Breast epithelium (tissue), 4 donors: ENCODE measurements around the gene ING5. TPM values are rescaled to one million over a fixed set of nuclear protein-coding genes. Genes with fewer than 3 reads are reported as not detected.

Experiments
- DNase-seq, 2 donors: peaks; one replicate each; pipeline ENCODE4 v3.0.0-alpha.2; 2019; ENCODE audit warnings: low spot score in 2 of 2
- H3K27ac ChIP-seq, 2 donors: fragments of 200-600 bp; sonication (generic) in 1 of 2; one replicate each; pipeline ENCODE4 v1.5.1; 2016 to 2019; ENCODE audit warnings: mild to moderate bottlenecking in 1 of 2
- H3K27me3 ChIP-seq, 2 donors: fragments of 200-600 bp; sonication (generic) in 1 of 2; one replicate each; pipeline versions ENCODE4 v1.5.1 to v1.6.0; 2017 to 2019; ENCODE audit warnings: control low read depth in 1 of 2, mild to moderate bottlenecking in 1 of 2
- H3K36me3 ChIP-seq: fragments of 200-600 bp; one replicate; pipeline ENCODE4 v1.5.1; 2019
- H3K4me1 ChIP-seq, 2 donors: fragments of 200-600 bp; sonication (generic); one replicate each; pipeline ENCODE4 v1.5.1; 2016 to 2019; ENCODE audit warnings: control low read depth in 1 of 2
- H3K4me3 ChIP-seq, 3 donors: fragments of 200-600 bp; sonication (generic); 1 replicate in 2 of 3; 2 replicates in 1 of 3; pipeline ENCODE4 v1.5.1; 2016 to 2019; ENCODE audit warnings: mild to moderate bottlenecking in 3 of 3, moderate library complexity in 2 of 3
- H3K9me3 ChIP-seq, 2 donors: fragments of 200-600 bp; sonication (generic) in 1 of 2; one replicate each; pipeline ENCODE4 v1.5.1; 2016 to 2019; ENCODE audit warnings: control low read depth in 1 of 2
- POLR2A ChIP-seq: fragments of 450-650 bp; IDR thresholded peaks from one replicate; pipeline ENCODE4 v1.6.1; 2016; ENCODE audit warnings: antibody characterized with exemption, mild to moderate bottlenecking, moderate library complexity
- POLR2AphosphoS5 ChIP-seq, 3 donors: sonication (generic); formaldehyde crosslinking; IDR thresholded peaks; one replicate each; pipeline ENCODE4 v1.6.1; 2017; ENCODE audit warnings: antibody characterized with exemption in 3 of 3
- intact Hi-C: fragments of 100-400 bp; cut with DNase I; formaldehyde crosslinking; loops from one replicate; pipeline ENCODE4 v1.15.1; 2023; ENCODE audit warnings: low total_unique reads
- total RNA-seq, 3 donors: library from RNA; depleted of rRNA; stranded (reverse); fragments of >200 nt; gene quantifications; one replicate each; pipeline ENCODE4 v1.1.0, GENCODE V29; 2016
- TF ChIP-seq, protein P1 (sequence below), 3 donors: fragments of 450-650 bp; IDR thresholded peaks; one replicate each; pipeline ENCODE4 v1.5.1; 2016 to 2017; ENCODE audit warnings: antibody characterized with exemption in 3 of 3, mild to moderate bottlenecking in 3 of 3, moderate library complexity in 3 of 3

The ING5 gene
- total RNA-seq, 3 donors from 2014 or later = 29.6 to 49.0 (median 45.6) TPM

DNA sequence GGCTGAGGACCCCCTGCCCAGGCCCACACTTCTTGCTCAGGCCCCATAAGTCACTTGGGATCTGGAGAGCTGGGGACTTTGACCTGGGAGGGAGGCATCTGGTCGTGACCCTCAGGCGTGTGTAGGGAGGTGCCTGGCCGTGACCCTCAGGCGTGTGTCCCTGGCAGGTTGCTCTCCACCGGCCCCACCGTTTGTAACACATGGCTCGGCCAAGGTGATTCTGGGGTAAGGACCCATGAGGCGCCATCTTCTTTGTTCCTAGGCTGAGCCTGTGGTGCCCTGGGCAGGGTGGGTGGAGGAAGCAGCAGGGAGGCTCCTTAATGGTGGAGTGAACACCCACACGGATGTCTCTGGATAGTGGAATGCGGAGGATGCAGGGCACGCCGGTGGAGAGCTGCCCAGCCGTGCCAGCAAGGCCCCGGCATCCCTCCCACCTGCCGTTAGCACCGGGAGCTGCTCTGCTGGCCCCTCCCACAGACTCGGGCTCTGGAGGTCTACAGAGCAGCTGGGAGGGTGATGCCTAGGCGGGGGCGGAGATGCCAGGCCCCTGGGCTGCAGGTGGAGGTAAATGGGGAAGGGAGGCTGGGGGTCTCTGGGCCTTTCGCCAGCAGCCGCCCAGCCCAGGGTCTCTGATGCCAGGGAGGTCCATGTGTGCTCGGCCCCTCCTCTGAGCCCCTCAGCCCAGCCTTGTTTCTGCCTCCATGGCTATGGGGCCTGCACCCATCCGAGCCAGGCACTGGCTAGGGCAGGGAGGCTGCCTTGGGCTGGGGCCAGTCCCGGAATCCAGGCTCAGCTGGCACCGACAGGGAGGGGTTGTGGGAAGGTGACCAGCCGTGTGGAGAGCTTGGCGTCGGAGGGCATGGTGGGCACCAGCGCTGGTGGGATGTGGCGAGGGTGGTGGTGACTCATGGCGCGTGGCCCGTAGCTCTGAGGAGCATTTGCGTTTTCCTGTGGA, 73.7 kb downstream of the ING5 start:
- intact Hi-C loops = no loop called here
- H3K27me3 ChIP-seq = peaks cover 0 to 16% of the 10 kb centered on the region in 2 donors
- H3K9me3 ChIP-seq = peaks cover 0 to 3% of the 10 kb centered on the region in 2 donors
- H3K4me3 ChIP-seq = no peak overlapping the region
- TF ChIP-seq POLR2AphosphoS5 (IDR thresholded peaks at IDR 0.05) (no peak), POLR2A (no peak)
- TF ChIP-seq, protein P1, sequence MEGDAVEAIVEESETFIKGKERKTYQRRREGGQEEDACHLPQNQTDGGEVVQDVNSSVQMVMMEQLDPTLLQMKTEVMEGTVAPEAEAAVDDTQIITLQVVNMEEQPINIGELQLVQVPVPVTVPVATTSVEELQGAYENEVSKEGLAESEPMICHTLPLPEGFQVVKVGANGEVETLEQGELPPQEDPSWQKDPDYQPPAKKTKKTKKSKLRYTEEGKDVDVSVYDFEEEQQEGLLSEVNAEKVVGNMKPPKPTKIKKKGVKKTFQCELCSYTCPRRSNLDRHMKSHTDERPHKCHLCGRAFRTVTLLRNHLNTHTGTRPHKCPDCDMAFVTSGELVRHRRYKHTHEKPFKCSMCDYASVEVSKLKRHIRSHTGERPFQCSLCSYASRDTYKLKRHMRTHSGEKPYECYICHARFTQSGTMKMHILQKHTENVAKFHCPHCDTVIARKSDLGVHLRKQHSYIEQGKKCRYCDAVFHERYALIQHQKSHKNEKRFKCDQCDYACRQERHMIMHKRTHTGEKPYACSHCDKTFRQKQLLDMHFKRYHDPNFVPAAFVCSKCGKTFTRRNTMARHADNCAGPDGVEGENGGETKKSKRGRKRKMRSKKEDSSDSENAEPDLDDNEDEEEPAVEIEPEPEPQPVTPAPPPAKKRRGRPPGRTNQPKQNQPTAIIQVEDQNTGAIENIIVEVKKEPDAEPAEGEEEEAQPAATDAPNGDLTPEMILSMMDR (IDR thresholded peaks at IDR 0.05) = no peak
- H3K27ac ChIP-seq = no peak overlapping the region
- H3K4me1 ChIP-seq = no peaks in the 10 kb centered on the region
- peak in 1 of 2 donors; percentile 15 for DNase-seq
- H3K36me3 ChIP-seq = no peaks in the 10 kb centered on the region

DNA sequence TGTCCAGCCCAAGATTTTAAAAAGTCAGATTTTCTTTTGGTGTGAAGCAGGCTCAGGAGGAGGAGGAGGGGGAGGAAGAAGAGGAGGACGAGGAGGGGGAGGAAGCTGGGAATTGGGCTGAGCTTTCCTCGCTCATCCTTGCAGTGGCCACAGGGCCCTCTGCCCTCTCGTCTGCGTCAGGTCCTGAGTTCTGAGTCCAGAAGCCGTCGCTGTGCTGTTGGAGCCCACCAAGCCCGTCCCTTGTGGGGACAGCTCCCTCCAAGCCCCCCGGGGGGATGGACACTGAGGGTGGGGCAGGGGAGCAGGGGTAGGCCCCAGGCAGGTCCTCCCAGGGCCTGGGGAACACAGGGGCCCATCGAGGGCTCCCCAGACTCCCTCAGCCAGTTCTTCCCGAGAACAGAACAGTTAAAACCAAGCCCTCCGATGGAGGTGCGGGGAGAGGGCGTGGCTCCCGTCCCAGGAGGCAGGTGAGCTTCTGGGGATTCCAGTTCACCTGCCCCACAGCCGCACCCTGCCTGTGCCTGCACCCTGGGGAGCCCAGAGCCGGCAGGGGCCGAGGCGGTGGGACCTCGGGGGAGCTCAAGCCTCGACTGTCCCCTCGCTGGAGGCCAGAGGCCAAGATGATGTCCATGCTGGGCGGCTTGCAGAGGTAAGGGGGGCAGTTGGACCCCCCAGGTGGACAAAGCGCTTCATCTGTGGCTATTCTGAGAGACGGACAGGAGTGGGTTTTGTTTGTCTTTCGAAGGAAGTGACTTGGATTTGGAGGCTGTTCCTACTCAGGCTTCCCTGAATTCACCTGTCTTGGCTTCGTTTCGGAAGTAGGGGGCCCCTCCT, 74.7 kb downstream of the ING5 start, which contains the start of gene GAL3ST2:
Gene GAL3ST2, plus strand, starts transcription at position 487 of the 834 bp plus-strand sequence. Its CDS starts 134 bp downstream, at position 621.
- intact Hi-C loops = no loop called here
- DNase-seq = peak in 1 of 2 donors; percentile 4
- TF ChIP-seq POLR2A (no peak), POLR2AphosphoS5 (IDR thresholded peaks at IDR 0.05) (no peak)
- TF ChIP-seq, protein P1 (IDR thresholded peaks at IDR 0.05) = no peak
- Histone ChIP-seq H3K27me3 (peaks cover 0 to 16% of the 10 kb centered on the region in 2 donors), H3K9me3 (peaks cover 3 to 6% of the 10 kb centered on the region in 2 donors), H3K4me1 (no peaks in the 10 kb centered on the region), H3K36me3 (no peaks in the 10 kb centered on the region), H3K4me3 (no peak within 1 kb of the TSS), H3K27ac (peak within 1 kb of the TSS in 1 of 2 donors; percentile 43)

DNA sequence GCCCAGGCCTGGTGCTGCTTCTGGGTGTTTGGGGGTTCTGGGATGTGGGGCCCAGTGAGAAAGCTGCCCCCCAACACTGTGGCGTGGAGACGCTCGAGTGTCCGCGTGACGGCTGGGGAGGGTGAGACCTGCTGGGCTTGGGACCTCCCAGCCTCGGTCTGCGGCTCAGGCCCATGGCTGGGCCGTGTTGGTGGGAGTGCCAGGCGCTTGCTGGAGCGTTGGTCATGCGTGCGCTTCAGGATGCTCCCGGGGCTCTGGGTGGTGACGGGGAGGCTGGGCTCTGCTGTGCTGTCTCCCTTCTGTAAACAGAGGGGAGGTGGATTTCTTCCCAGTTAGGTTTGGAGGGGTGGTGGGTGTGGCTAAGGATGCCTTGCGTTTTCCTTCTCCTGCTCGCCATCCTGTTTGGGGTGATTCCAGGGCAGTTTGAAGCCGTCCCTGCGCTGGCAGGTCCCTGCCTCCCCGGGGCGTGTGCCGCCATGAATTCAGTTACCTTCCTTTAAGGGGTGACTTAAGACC, 75.4 kb downstream of the ING5 start:
- Histone ChIP-seq H3K4me3 (no peak overlapping the region), H3K27ac (no peak overlapping the region), H3K9me3 (peaks cover 3 to 7% of the 10 kb centered on the region in 2 donors), H3K4me1 (no peaks in the 10 kb centered on the region), H3K27me3 (peaks cover 0 to 16% of the 10 kb centered on the region in 2 donors), H3K36me3 (no peaks in the 10 kb centered on the region)
- DNase-seq = peak in 1 of 2 donors; percentile 13
- intact Hi-C loops = no loop called here
- no peak for TF ChIP-seq POLR2AphosphoS5 (IDR thresholded peaks at IDR 0.05)
- TF ChIP-seq, protein P1 (IDR thresholded peaks at IDR 0.05) = no peak
- TF ChIP-seq POLR2A = no peak

DNA sequence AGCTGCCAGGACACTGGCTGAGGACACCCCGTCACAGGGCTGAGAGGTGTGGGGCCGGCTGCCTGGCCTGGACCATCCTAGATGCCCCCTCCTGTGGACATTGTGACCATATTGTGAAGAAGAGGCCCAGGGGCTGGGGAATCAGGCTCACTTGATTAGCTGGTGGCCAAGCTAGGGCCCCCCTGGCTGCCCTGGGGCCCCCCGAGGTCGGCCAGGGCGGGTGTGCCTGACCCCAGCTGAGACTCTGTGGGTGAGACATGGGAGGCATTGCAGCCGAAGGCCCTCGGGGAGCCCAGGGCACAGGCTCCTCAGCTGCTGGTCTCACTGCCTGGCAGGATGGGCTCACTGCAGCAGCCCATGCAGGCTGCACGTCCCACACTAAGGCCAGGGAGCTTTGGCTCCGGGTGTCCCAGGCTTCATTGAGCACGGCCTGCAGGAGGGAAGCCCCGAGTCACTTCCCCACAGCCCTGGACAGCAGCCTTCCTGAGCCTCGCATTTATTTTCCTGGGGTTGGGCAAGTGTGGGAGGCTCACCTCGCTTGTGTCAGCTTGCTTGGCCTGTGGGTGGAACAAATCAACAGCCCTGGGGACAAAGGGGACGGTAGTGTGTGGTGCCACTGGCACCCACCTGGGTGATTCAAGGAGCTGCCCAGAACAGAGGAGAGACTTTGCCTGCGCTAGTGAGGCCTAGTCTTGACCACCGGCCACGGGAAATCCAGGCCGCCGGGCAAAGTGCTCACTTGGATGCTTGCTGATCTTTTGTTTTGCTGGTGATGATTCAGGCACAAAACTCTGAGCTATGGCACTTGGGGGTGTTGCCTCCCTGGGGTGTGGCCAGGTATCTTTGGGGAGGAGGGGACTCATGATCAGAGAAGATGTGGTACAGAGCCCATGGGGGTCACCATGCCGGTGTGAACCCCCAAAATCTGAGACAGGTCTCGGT, 76.1 kb downstream of the ING5 start:
- Histone ChIP-seq H3K27ac (peak overlapping the region in 1 of 2 donors; percentile 43), H3K4me1 (no peaks in the 10 kb centered on the region), H3K9me3 (peaks cover 3 to 7% of the 10 kb centered on the region in 2 donors), H3K4me3 (no peak overlapping the region), H3K27me3 (peaks cover 0 to 16% of the 10 kb centered on the region in 2 donors), H3K36me3 (no peaks in the 10 kb centered on the region)
- peak in 1 of 2 donors; percentile 19 for DNase-seq
- intact Hi-C loops = no loop called here
- TF ChIP-seq, protein P1 (IDR thresholded peaks at IDR 0.05) = no peak

Other genes with a start within 250 kb of the ING5 start
- 100 to 1,000 TPM; 102 to 139 (median 126) TPM for gene STK25, start 193.5 kb upstream of the ING5 start, total RNA-seq
- gene BOK, start 143.3 kb upstream of the ING5 start, total RNA-seq = 10 to 100 TPM; 32.2 to 77.6 (median 40.3) TPM
- 10 to 100 TPM; 35.3 to 45.9 (median 38.1) TPM for gene THAP4, start 64.9 kb upstream of the ING5 start, total RNA-seq
- 10 to 100 TPM; 47.7 to 71.1 (median 64.2) TPM for gene ATG4B, start 64.3 kb upstream of the ING5 start, total RNA-seq
- 10 to 100 TPM; 16.8 to 23.2 (median 19.7) TPM for gene DTYMK, start 15.2 kb upstream of the ING5 start, total RNA-seq
- 10 to 100 TPM; 16.3 to 29.2 (median 22.2) TPM for gene D2HGDH, start 32.6 kb downstream of the ING5 start, total RNA-seq
- gene GAL3ST2, start 74.8 kb downstream of the ING5 start, total RNA-seq = 1 to 10 TPM in 1 of 3 donors, not detected in 2; 2.6 TPM
- 1 to 10 TPM in 1 of 3 donors, under 1 TPM in 2; 0.33 to 3.0 (median 0.44) TPM for gene NEU4, start 107.2 kb downstream of the ING5 start, total RNA-seq
- under 1 TPM; 0.16 to 0.88 (median 0.33) TPM for gene PDCD1, start 156.9 kb downstream of the ING5 start, total RNA-seq
- gene RTP5, start 167.7 kb downstream of the ING5 start, total RNA-seq = under 1 TPM in 1 of 3 donors, not detected in 2; 0.15 TPM